CD4-positive, alpha-beta T cell (primary cell): ENCODE results near the gene CHRDL2. TPM values are rescaled to one million over a fixed set of nuclear protein-coding genes. Genes with fewer than 3 reads are reported as not detected.

Source experiments
- ATAC-seq: fragments of 200-7000 bp; cut with Tn5 transposase; one replicate; pipeline ENCODE4 v1.10.0; 2022; ENCODE audit warnings: mild to moderate bottlenecking; ENCODE audit not compliant: poor library complexity
- CTCF ChIA-PET: fragments of 350-600 bp; sonication (Branson Sonifier 250); formaldehyde crosslinking; loops from one replicate; lab custom pipeline; 2021; ENCODE audit warnings: antibody characterized with exemption, inconsistent platforms; lab: Charles Lee
- POLR2A ChIA-PET: fragments of 350-600 bp; sonication (Branson Sonifier 250); formaldehyde crosslinking; loops from one replicate; lab custom pipeline; 2021; ENCODE audit warnings: antibody characterized with exemption, inconsistent platforms; lab: Charles Lee
- DNase-seq, 14 experiments: peaks; one replicate each; pipeline ENCODE4 v3.0.0-alpha.2; 2013 to 2020; ENCODE audit warnings: mixed read lengths in 2 of 14
- H3K27ac ChIP-seq, 2 donors: one replicate each; pipeline versions ENCODE4 v1.5.1 to v1.7.0; 2013; ENCODE audit warnings: low read length in 2 of 2, low read depth in 1 of 2, mild to moderate bottlenecking in 1 of 2
- H3K27me3 ChIP-seq, 2 experiments: 1 replicate in 1 of 2; 2 replicates in 1 of 2; pipeline versions ENCODE4 v1.6.1 to v1.7.0; 2013; ENCODE audit warnings: low read length in 2 of 2, control low read depth in 1 of 2, mild to moderate bottlenecking in 1 of 2, moderate library complexity in 1 of 2; ENCODE audit not compliant: insufficient read depth in 2 of 2, control insufficient read depth in 1 of 2
- H3K36me3 ChIP-seq: one replicate; pipeline ENCODE4 v1.6.1; 2013; ENCODE audit warnings: low read length, control low read depth; ENCODE audit not compliant: insufficient read depth
- H3K4me1 ChIP-seq: one replicate; pipeline ENCODE4 v1.6.1; 2013; ENCODE audit warnings: low read length, control low read depth; ENCODE audit not compliant: insufficient read depth
- H3K4me3 ChIP-seq: one replicate; pipeline ENCODE4 v1.5.1; 2013; ENCODE audit warnings: mild to moderate bottlenecking, low read length, moderate library complexity
- H3K9me3 ChIP-seq, 2 experiments: 1 replicate in 1 of 2; 2 replicates in 1 of 2; pipeline versions ENCODE4 v1.6.1 to v1.7.0; 2013; ENCODE audit warnings: low read length in 2 of 2, mild to moderate bottlenecking in 2 of 2, control low read depth in 1 of 2, moderate library complexity in 1 of 2; ENCODE audit not compliant: control insufficient read depth in 1 of 2, insufficient read depth in 1 of 2
- H3K27ac Mint-ChIP-seq: one replicate; pipeline ENCODE4 v1.8.0; 2020; ENCODE audit warnings: mixed read lengths
- H3K27me3 Mint-ChIP-seq: one replicate; pipeline ENCODE4 v1.8.0; 2021; ENCODE audit warnings: mixed read lengths
- H3K36me3 Mint-ChIP-seq: one replicate; pipeline ENCODE4 v1.8.0; 2021; ENCODE audit warnings: low read depth, mixed read lengths
- H3K4me1 Mint-ChIP-seq: one replicate; pipeline ENCODE4 v1.8.0; 2021; ENCODE audit warnings: low read depth, mixed read lengths
- H3K4me3 Mint-ChIP-seq: one replicate; pipeline ENCODE4 v1.8.0; 2020; ENCODE audit warnings: mild to moderate bottlenecking, mixed read lengths
- H3K9me3 Mint-ChIP-seq: one replicate; pipeline ENCODE4 v1.8.0; 2020; ENCODE audit warnings: mixed read lengths
- CTCF ChIP-seq: fragments of 200-600 bp; IDR thresholded peaks from one replicate; pipeline ENCODE4 v1.8.0; 2022; ENCODE audit warnings: antibody characterized with exemption, mild to moderate bottlenecking
- intact Hi-C, 2 experiments: fragments of 100-400 bp; cut with DNase I in 1 of 2; cut with micrococcal nuclease in 1 of 2; formaldehyde crosslinking; loops; one replicate each; pipeline versions ENCODE4 v1.15.1 to v1.9.0; 2023 to 2025; cut with DNase I, micrococcal nuclease
- total RNA-seq, 174 experiments: library from RNA in 2 of 174; stranded (reverse) in 2 of 174; gene quantifications; one replicate each; pipeline ENCODE4 v1.2.3 and lab custom pipeline; 2021 to 2026

The CHRDL2 gene
- total RNA-seq, 2 experiments from 2014 or later, result not detected

- no peaks in the 10 kb centered on the region for H3K36me3 ChIP-seq
- DNase-seq (no peak), ATAC-seq (no peak)
- no peak overlapping the region for H3K4me3 ChIP-seq
- H3K27ac ChIP-seq, result no peak overlapping the region
- no peaks in the 10 kb centered on the region for H3K9me3 ChIP-seq
- no peaks in the 10 kb centered on the region for H3K4me1 ChIP-seq
- no peaks in the 10 kb centered on the region for H3K4me1 Mint-ChIP-seq
- POLR2A ChIA-PET, result no interaction called here
- no peaks in the 10 kb centered on the region for H3K9me3 Mint-ChIP-seq
- TF ChIP-seq CTCF, result no peak
- no peak overlapping the region for H3K4me3 Mint-ChIP-seq
- H3K27me3 ChIP-seq, result no peaks in the 10 kb centered on the region
- no peak overlapping the region for H3K27ac Mint-ChIP-seq
- H3K27me3 Mint-ChIP-seq, result no peaks in the 10 kb centered on the region
- CTCF ChIA-PET, result interaction anchor here (0.8 kb wide), 1 partner anchor 8 kb away, joined by 3 read pairs; no protein-coding TSS in a partner anchor
- intact Hi-C loops, result no loop called here
- no peaks in the 10 kb centered on the region for H3K36me3 Mint-ChIP-seq
Observed at GRCh38 chr11:74710281-74710938, 20.8 kb downstream of the CHRDL2 start.

GRCh38 chr11:74709175-74709574 is 22.1 kb downstream of the CHRDL2 start:
- CTCF ChIA-PET, result interaction anchor here (1.1 kb wide), 1 partner anchor 16 kb away, joined by 3 read pairs; no protein-coding TSS in a partner anchor
- H3K4me1 ChIP-seq, result no peaks in the 10 kb centered on the region
- no peaks in the 10 kb centered on the region for H3K4me1 Mint-ChIP-seq
- no peaks in the 10 kb centered on the region for H3K9me3 Mint-ChIP-seq
- no peak overlapping the region for H3K4me3 Mint-ChIP-seq
- H3K9me3 ChIP-seq, result no peaks in the 10 kb centered on the region
- H3K27me3 Mint-ChIP-seq, result no peaks in the 10 kb centered on the region
- no peak for DNase-seq
- H3K27me3 ChIP-seq, result no peaks in the 10 kb centered on the region
- H3K27ac Mint-ChIP-seq, result no peak overlapping the region
- no peak overlapping the region for H3K27ac ChIP-seq
- no peaks in the 10 kb centered on the region for H3K36me3 Mint-ChIP-seq
- no peak for ATAC-seq
- no peak overlapping the region for H3K4me3 ChIP-seq
- no peak for TF ChIP-seq CTCF
- POLR2A ChIA-PET, result no interaction called here
- intact Hi-C loops, result loop anchor here (10.0 kb wide), 1 partner anchor 166 kb away; no protein-coding TSS in a partner anchor
- H3K36me3 ChIP-seq, result no peaks in the 10 kb centered on the region

DNA sequence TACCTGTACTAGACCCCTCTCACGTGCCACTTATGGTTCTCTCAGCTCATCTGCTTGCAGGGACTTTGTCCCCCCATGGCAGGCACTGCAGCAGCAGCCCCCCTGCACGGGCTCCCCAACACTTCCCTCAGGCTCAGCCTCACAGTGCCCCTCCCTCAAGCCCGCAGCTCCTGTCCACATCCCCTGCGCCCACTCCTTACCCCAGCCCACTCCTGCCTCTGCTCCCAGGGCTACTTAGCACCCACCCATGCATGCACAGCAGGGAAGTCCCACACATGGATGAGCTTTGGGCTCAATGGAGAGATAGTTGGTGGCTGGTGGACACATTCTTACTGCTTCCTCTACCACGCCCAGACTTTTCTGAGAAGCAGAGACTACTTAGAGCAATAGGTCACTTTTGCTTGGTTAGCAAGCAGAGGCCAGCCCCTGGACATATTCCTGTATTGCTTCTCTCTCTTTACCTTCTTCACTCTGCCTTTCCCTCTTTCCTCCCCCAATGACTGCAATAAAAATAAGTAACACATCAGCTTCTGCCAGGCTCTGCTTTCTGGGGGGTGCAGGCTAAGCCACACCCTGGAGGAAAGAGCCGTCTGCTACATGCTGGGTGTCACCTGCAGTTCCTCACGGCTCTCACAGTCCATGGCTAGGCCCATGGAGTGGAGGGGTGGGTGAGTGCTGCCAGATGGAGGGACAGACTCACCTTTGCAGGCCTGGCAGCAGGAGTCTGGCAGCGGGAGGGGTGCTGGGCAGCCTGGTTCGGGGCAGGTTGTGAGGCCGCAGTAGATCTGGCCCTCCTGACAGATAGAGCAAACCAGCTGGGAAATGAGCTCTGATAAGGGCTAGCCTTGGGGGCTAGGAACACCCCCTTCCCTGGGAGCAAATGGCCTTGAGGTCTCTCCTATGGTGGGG is 23.4 kb downstream of the CHRDL2 start:
- Histone ChIP-seq H3K4me1 (no peaks in the 10 kb centered on the region), H3K36me3 (no peaks in the 10 kb centered on the region), H3K9me3 (no peaks in the 10 kb centered on the region), H3K27me3 (no peaks in the 10 kb centered on the region), H3K4me3 (no peak overlapping the region), H3K27ac (no peak overlapping the region)
- DNase-seq (no peak), ATAC-seq (no peak)
- intact Hi-C loops, result loop anchor here (10.0 kb wide), 1 partner anchor 167 kb away; no protein-coding TSS in a partner anchor
- ChIA-PET POLR2A (no interaction called here), CTCF (interaction anchor here (1.1 kb wide), 1 partner anchor 18 kb away, joined by 3 read pairs; no protein-coding TSS in a partner anchor)
- no peak overlapping the region for H3K27ac Mint-ChIP-seq
- H3K9me3 Mint-ChIP-seq, result no peaks in the 10 kb centered on the region
- no peaks in the 10 kb centered on the region for H3K27me3 Mint-ChIP-seq
- no peaks in the 10 kb centered on the region for H3K4me1 Mint-ChIP-seq
- TF ChIP-seq CTCF, result no peak
- no peak overlapping the region for H3K4me3 Mint-ChIP-seq
- H3K36me3 Mint-ChIP-seq, result no peaks in the 10 kb centered on the region
